ENCODE data around the gene WNK2.
"Not testable (repeated sequence)": the region's sequence is repeated elsewhere in the genome, so short reads cannot be mapped to it uniquely, and the experiment has no call there.

The WNK2 gene

DNA sequence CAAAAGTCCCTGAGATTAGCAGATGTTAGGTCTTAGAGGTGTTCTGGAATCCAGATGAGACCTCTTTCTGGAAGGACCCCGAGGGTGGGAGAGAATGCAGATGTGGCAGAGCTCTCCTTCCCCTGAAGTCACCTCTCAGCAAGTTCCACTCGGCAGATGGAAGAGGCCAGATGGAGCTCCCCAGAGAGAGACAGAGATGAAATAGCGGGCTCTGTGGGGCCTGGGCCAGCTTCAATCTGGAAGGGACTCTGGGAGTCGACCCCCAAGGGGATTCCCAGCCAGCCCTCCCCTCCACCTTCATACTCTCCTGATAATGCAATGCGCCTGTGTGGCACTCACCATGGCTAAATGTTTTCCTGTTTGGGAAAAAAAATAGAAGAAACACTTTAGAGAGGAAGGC lies 60.2 kb downstream of the WNK2 start:
- DNase-seq: no peak

DNA sequence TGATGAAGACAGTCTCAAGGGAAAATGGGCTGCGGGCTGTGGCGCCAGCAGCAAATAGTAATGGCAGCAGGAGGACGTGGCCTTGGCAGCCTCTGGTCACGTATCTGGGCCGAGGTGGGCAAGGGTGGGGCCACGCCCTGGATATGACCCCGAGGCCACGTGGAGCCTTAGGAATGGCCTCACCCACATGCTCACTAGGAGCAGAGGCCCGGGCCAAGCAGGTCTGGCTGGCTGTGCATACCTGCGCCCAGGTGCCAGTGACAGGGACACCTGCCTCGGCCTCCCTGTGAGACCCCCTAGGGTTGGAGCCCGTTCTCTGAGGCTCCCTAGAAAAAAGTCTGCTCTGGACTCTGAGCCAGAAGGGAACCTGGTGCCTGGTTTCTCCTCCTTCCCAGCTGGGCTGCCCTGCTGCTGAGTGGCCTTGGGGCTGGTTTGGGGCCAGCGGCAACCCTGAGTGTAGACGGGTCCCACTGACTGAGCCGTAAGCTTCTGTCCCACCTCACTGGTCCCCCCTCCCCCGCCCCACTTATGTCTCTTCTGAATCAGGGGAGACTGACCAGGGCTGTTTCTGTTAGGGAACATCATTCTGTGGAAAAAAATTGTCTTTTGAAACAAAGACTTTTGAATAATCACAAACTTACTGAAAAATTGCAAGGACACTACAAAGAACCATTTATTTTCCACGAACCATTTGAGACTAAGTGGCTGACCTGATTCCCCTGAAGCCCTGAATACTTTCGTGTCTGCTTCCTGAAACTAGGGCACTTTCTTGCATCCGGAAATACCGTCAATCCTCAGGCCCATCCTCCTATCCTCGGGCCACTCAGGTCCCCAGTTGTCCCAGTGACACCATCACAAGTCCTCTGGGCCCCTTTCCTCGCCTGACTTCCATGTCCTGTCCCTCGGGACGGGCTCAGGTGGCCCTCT lies 60.8 kb downstream of the WNK2 start:
- DNase-seq: no peak

DNA sequence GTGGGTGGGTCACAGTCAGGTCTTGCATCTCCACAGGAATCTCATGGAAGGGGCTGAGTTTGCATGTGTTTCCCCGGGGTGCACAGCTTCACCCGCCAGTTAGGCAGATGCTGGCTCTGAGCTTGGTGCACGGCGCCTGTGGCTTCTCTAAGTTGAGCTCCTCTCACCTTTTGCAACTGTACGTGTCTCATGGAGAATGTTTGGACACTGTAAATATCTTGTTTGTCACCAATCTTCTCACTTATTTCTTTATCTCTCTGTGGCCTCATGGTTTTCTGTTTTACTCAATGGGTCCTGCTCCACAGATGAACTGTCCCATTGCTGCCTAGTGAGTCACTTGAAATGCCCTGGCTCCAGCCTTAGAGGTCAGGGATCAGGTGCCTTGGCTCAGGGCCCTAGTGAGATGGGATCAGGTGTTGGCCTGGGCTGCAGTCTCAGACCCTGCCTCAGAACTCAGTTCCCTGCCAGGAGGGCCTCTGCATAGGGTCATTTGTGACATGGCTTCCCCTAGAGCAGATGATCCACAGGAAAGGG lies 61.6 kb downstream of the WNK2 start:
- DNase-seq: no peak

DNA sequence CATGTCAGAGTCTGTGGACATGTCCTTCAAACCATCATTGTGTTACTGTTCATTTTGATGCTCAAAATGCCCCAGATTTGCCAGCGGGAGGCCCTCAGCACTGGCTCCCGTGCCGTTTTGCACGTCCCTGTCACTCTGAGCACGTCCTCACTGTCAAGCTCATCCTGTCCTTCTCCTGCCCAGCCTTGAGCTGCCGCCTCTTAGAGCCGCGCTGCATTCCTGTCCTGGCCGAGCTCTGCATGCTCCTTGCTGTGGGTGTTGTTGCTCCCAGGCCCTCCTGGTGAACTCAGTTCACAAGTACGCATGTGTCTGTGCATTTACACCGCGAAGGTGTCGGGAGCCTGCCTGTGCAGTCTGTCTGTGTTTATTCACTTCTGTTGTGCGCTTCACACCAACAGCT lies 62.2 kb downstream of the WNK2 start:
- no peak for DNase-seq

DNA sequence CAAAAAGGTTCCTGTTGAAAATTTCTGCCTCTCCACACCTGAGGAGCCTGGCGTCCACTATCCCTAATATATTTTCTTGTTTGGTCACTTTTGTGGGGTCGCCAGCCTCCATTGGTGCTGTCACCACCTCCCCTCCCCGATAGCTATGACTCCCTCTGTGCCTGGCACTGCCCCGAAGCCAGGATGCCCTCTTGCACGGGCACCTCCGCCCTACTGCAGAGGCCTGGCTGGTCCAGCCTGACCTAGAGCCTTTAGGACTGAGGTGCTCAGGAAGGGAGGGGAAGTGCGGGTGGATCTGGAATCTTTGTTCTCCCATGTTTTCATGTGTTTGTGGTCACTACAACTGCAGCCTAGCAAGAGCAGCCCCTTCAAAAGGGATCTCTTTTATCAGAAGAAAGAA lies 62.6 kb downstream of the WNK2 start:
- DNase-seq: no peak

DNA sequence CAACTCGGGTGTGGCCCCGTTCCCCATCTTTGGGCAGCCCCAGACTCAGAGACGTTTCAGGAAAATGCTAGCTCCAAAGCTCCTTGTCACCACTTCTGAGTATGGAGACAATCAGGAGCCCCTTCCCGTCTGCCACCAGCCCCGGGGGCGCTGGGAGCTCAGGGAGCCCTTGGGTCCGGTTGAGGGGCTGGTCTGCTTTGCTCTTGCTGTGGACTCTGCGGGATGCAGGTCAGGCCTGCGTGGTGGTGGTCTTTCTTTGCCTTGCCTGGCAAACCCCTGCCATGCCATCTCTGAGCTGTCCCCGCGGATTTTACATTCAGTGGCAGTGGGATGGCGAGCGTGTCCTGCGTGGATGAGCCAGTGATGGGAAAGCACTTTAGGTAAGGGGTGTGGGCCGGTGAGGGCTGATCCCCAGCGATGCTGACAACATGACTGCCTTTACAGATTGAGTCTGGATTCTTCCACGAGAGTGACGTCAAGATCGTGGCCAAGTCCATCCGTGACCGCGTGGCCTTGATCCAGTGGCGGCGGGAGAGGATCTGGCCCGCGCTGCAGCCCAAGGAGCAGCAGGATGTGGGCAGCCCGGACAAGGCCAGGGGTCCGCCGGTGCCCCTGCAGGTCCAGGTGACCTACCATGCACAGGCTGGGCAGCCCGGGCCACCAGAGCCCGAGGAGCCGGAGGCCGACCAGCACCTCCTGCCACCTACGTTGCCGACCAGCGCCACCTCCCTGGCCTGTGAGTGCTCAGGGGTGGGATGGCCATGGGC lies 63.3 kb downstream of the WNK2 start:
- no peak for DNase-seq

DNA sequence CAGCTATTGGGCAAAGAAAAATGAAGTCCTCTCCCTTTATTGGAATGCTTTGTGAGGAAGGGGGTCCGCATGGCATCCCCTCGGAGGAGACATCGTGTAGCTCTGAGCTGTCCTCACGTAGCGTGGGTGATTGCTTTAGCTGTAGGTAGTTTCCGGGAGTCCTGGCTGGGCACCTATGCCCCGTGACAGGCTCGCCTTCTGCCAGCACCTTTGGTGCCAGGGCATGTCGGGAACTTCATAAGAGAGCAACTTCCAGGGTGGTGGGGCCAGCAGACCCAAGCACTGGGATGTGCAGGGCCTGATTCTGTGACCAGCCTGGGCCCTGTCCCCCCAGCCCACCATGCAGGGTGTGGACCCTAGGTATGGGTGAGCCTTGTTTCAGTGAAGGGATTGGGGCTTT lies 64.0 kb downstream of the WNK2 start:
- no peak for DNase-seq

DNA sequence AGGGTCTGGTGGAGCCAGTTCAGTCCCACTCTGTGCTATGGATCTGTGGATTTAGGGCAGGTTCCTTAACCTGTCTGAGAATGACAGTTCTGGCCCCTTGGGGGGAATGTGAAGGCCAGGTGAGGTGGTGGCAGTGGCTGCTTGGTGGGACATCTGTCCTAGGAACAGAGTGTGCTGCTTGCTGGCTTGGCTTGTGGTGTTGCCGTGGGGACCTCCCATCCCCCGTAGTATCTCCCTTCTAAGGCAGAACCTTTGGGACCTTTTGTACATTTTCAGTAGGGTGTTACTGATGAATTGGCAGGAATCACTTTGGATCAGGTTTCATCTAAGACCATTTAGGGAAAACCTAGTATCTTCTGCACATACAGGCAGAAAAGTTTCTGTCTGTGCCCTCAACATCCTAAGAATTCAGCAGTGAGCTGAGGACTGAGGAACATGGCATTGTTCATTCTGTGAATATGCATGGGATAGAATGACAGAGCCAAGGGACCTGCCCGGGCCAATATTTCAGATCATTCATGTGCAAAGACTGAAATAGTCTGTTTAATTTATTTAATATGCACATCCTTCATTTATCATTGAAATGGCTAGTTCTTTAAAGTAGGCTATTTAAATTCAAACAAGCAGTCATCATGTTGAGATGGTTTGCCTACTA lies 64.6 kb downstream of the WNK2 start:
- no peak for DNase-seq

DNA sequence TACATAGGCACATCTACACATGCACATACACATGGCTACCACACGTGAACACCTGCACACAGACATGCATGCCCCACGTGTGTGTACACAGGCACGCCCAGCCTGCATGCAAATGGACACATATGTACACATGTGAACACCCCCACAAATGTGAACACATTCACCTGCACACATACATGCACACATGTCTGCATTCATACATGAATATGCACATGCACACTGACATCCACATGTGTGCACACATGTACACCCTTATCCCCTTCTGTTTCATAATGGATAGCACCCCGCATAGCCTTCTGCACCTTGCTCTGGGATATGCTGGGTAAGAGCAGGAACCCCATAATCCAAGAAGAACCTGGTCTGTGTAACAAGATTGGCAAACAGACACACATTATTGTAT lies 66.2 kb downstream of the WNK2 start:
- no peak for DNase-seq

DNA sequence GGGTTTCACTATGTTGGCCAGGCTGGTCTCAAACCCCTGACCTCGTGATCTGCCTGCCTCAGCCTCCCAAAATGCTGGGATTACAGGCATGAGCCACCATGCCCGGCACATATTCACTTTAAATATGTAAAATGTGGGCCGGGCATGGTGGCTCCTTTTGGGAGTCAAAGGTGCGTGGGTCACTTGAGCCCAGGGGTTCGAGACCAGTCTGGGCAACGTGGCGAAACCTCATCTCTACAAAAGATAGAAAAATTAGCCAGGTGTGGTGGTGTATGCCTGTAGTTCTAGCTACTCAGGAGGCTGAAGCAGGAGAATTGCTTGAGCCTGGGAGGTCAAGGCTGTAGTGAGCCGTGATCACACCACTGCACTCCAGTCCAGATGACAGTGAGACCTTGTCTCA lies 67.4 kb downstream of the WNK2 start:
- DNase-seq: not testable (repeated sequence)

DNA sequence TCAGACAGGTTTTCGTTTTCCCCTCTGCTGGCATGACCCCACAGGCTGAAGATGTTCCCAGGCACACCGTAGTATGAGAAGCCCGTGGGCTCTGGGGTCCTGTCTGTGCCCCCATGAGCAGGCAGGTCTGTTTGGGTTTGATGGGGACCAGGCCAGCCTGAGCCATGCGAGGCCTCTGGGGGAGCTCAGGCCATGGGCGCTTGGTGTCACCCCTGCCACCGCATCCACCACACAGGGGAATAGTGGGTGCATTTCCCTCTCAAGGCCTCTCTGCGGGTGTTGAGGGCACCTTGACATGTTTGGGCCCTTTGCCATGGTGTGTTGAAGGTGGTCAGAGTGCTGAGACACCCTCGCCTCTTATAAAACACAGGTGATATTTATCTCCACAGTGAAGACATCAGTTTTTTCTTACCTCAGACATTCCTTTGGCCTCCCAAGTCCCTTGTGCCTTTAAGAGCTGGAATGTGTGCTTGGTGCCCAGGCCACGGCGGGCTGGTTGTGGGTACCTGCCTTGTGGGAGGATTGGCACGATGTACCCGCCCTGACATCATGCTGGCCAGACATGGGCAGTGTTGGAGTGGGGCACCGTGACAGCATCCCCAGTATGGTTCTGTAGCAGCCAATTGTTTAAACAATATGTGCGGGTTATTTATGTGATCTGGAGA lies 68.3 kb downstream of the WNK2 start:
- DNase-seq: no peak

DNA sequence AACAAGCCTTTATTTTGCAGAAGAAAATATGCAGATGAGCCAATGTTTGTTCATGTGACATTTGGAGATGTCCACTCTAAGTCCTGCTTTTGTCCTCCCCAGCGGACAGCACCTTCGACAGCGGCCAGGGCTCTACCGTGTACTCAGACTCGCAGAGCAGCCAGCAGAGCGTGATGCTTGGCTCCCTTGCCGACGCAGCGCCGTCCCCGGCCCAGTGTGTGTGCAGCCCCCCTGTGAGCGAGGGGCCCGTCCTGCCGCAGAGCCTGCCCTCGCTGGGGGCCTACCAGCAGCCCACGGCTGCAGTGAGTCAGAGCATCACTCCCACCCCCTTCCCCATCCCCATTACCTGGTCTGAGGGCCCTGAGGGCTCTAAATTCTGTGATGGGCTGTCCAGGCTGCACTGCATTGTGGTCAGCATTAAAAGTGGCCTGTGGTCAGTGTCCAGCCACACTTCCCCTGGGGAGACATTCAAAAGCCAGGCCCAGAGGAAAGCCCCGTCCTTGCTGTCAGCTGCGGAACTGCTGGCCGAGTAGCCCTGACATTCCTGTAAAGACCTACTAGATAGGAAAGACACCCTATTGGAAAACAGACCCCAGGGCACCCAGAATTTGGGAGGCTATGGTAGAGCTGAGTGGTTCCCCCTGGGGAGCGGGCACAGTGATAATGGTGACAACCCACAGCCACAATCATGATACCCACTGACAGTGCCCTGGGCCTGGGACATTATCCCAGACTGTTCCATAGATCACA lies 69.0 kb downstream of the WNK2 start:
- DNase-seq: no peak

DNA sequence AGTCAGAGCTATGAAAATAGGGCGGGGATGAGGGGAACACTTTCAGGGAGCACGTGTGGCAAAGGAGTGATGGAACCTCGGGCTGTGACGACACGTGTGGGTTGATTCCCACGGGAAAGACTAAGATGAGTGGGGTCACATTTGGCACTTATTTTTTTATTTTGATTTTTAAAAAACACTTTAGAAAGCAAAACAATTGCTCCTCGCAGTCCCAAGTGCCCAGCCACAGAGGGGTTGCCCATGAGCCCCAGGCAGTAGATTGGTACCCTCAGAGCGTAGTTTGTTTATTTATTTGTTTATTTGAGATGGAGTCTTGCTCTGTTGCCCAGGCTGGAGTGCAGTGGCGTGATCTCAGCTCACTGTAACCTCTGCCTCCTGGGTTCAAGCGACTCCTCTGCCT lies 69.7 kb downstream of the WNK2 start:
- DNase-seq: no peak

DNA sequence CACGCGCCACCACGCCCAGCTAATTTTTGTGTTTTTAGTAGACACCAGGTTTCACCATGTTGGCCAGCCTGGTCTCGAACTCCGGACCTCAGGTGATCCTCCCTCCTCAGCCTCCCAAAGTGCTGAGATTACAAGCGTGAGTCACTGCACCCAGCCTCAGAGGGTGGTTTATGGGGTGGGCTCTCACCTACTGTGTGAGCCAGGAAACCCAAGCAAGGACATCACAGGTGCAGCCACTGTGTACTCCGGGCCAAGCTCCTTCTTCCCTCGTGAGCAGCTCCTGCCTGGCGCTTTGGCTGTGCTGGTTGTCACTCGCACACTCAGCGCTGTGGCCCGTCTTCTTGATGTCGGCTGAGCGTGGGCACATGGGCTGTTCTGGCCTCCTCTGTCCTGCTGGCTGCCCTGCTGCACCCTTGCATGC lies 70.1 kb downstream of the WNK2 start:
- DNase-seq: no peak

DNA sequence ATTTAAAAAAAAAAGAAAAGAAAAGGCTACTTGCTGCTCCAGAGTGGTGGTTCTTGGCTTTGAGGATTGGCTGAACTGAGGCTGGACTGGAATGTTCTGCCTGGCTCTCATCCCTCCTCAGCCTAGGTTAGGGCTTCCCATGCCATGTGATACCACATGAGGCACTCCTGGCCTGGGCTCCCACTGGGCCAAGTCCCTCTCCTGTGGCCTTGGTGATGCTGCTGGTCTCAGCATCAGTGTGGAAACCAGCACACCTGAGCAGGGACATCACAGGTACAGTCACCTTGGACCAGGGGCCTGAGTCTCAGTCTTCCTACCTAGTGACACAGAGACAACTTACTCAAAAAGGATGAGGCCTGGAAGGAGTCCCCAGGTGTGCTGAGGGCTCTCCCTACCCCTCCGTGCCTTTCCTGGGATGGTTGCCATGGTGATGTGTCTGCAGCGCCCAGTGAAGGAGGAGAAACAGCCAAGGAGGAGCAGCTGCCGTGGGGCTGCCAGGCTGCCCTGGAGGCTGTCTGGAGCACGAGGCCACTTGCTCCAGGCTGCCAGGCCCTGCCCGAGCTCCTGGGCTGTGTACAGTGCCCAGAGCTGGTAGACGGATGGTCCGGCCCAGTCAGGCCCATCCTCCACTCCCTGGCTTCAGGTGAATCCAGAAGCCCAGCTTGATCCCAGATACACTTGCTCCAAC lies 71.0 kb downstream of the WNK2 start:
- DNase-seq: no peak

DNA sequence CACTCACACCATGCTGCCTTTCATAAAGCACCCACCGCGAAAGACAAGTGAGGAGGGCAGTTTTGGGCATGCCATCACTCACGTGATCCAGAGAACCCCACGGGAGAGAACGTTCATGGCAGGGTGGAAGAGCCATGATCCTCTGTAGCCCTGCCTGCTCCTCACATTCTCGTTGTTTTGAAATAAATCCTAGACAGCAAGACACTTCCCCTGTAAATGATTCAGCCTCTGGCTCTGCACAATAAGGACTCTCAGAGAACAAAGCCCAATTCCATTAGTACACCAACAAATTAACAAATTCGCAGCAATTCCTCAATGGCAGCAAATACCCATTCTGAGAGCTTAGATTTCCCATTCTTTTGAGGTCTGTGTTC lies 71.5 kb downstream of the WNK2 start:
- DNase-seq: no peak

DNA sequence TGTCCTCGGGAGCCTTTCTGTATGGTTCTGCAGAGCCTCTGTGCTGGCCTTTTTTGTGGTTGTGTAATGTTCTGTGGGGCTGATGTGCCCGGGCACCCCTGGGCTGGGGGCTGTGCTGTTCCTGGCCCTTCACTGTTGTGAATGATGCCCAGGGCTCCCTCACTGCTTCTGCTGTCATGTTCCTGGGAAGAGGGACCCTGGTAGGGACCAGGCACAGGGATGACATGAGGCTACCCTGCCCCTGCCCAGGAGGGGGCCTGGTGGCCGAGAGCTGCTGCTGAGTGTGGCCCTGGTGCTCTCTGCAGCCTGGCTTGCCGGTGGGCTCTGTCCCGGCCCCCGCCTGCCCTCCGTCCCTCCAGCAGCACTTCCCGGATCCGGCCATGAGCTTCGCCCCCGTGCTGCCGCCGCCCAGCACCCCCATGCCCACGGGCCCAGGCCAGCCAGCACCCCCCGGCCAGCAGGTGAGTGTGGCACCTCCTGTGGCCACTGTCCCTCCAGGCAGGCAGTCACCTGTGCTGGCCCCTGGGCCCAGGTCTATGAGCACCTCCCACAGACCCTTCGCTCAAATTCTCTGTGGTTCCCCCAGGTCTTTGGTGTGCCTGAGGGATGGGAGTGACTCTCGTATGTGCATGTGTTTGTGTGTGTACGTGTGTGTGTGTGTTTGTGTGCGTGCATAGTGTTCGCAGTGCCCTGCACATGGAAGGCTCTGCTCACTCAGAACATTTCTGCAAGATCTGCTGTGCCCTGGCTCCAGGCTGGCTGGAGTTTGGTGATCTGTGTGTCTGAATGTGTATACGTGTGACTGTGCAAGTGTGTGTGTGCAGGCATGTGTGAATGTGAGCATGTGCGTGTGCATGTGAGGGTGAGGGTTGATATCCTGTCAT lies 72.3 kb downstream of the WNK2 start:
- DNase-seq: no peak

DNA sequence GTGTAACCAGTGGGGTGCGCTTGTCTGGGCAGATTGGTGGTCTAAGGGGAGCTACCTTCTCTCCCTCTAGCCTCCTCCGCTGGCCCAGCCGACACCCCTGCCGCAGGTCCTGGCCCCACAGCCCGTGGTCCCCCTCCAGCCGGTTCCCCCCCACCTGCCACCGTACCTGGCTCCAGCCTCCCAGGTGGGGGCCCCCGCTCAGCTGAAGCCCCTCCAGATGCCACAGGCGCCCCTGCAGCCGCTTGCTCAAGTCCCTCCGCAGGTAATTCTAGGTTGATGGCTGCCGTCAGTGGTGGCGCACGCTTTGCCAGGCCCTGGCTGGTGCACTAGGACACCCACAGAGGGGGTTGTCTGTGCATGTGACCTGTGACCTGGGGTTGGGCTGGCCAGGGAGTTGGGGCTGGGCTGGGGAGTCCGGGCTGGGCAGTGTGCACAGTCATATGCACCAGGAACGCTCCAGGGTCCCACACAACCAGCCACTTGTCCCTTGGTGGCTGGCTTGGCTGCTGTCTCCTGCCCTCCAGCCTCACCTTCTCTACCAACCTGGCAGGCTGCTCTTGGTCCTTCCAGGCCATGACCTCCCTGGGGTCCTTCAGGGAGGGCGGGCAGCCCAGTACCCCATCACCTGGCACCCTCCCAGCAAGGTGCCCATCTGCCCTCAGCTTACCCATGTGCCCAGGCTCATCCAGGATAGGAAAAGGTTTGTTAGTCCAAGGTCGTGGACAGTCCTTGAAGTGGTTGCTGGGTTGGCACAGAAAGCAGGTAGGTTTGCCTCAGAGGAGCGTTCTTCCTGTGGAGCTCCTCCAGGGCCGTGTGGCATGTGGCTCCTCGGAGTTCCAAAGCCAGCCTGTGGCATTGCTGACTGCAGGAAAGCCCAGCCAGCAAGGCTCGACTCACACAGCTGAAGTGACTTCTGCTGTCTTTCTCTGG lies 73.2 kb downstream of the WNK2 start:
- no peak for DNase-seq

DNA sequence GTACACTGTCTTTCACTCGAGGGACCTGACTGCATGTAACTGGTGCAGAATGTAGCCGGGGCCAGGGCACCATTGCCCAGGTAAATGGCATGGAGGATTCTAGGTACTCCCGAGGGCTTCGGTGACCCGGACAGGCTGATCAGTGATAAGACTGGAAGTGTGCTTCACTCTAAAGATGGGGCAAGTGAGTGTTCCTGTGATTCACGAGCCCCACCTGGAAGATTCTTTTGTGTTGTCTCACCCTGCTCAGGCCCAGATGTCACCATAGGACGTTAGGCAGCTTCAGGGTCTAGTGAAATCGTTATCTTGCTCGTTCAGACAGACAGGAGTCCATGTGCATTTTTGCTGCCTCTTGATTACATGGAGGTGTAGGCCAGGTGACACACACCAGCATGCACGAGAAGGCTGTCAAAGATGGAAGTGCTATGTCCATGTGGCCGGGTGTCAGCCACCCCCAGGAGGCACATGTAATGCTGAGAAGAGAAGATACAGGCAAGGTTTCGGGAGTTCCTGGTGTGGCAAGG lies 73.9 kb downstream of the WNK2 start:
- no peak for DNase-seq
